ENCODE data around the gene WFIKKN2. TPM values are rescaled to one million over a fixed set of nuclear protein-coding genes. Genes with fewer than 3 reads are reported as not detected.
"Not testable (repeated sequence)": the region's sequence is repeated elsewhere in the genome, so short reads cannot be mapped to it uniquely, and the experiment has no call there.

Gene WFIKKN2
- total RNA-seq, 2 donors from 2014 or later: 0.29 to 0.35 TPM

GRCh38 chr17:50802609-50803571 lies 32.5 kb upstream of the WFIKKN2 start:
- Histone ChIP-seq H3K27me3 (ENCODE audit: control insufficient read depth, insufficient read depth, low read length, poor library complexity, severe bottlenecking) (no peaks in the 10 kb centered on the region), H3K9ac (ENCODE audit: extremely low read depth, low read length, poor library complexity, severe bottlenecking) (no peak overlapping the region), H3K27ac (ENCODE audit: low read depth, low read length) (no peak overlapping the region), H3K4me3 (ENCODE audit: low read length) (no peak overlapping the region), H3K9me3 (ENCODE audit: control insufficient read depth, low read length) (no peaks in the 10 kb centered on the region), H3K36me3 (ENCODE audit: control insufficient read depth, insufficient read depth, low read length) (no peaks in the 10 kb centered on the region), H3K4me1 (ENCODE audit: control insufficient read depth, insufficient read depth, low read length) (peaks cover 5% of the 10 kb centered on the region)
- H3K9me3 Mint-ChIP-seq: no peaks in the 10 kb centered on the region
- H3K27ac Mint-ChIP-seq: no peak overlapping the region
- no peak for TF ChIP-seq CTCF (conservative IDR thresholded peaks at IDR 0.05)
- no peaks in the 10 kb centered on the region for H3K27me3 Mint-ChIP-seq (ENCODE audit: insufficient read depth)
- 93 to 94% methylated on average over 8 to 12 of the region's 12 CpGs for WGBS, 2 experiments (ENCODE audit: insufficient coverage in 1 of 2, insufficient read length in 1 of 2)
- H3K36me3 Mint-ChIP-seq (ENCODE audit: low read depth): no peaks in the 10 kb centered on the region
- no peak for DNase-seq
- peaks cover 12% of the 10 kb centered on the region for H3K4me1 Mint-ChIP-seq
- H3K4me3 Mint-ChIP-seq: no peak overlapping the region

GRCh38 chr17:50803676-50804075 lies 31.7 kb upstream of the WFIKKN2 start:
- H3K4me1 ChIP-seq (ENCODE audit: control insufficient read depth, insufficient read depth, low read length): peaks cover 4% of the 10 kb centered on the region
- no peaks in the 10 kb centered on the region for H3K9me3 ChIP-seq (ENCODE audit: control insufficient read depth, low read length)
- no peaks in the 10 kb centered on the region for H3K27me3 ChIP-seq (ENCODE audit: control insufficient read depth, insufficient read depth, low read length, poor library complexity, severe bottlenecking)
- Mint-ChIP-seq H3K9me3 (no peaks in the 10 kb centered on the region), H3K4me1 (peaks cover 9% of the 10 kb centered on the region), H3K27me3 (ENCODE audit: insufficient read depth) (no peaks in the 10 kb centered on the region), H3K27ac (no peak overlapping the region), H3K36me3 (ENCODE audit: low read depth) (no peaks in the 10 kb centered on the region), H3K4me3 (no peak overlapping the region)
- 88 to 90% methylated on average over 5 to 6 of the region's 6 CpGs for WGBS, 2 experiments (ENCODE audit: insufficient coverage in 1 of 2, insufficient read length in 1 of 2)
- H3K4me3 ChIP-seq (ENCODE audit: low read length): no peak overlapping the region
- H3K9ac ChIP-seq (ENCODE audit: extremely low read depth, low read length, poor library complexity, severe bottlenecking): no peak overlapping the region
- no peak for TF ChIP-seq CTCF (conservative IDR thresholded peaks at IDR 0.05)
- DNase-seq: no peak
- no peaks in the 10 kb centered on the region for H3K36me3 ChIP-seq (ENCODE audit: control insufficient read depth, insufficient read depth, low read length)
- no peak overlapping the region for H3K27ac ChIP-seq (ENCODE audit: low read depth, low read length)

GRCh38 chr17:50804749-50805475 lies 30.5 kb upstream of the WFIKKN2 start:
- not testable (repeated sequence) for H3K27ac ChIP-seq (ENCODE audit: low read depth, low read length); H3K27me3 Mint-ChIP-seq (ENCODE audit: insufficient read depth); H3K27ac Mint-ChIP-seq; H3K36me3 Mint-ChIP-seq (ENCODE audit: low read depth); H3K4me1 ChIP-seq (ENCODE audit: control insufficient read depth, insufficient read depth, low read length); H3K9me3 ChIP-seq (ENCODE audit: control insufficient read depth, low read length); H3K4me3 ChIP-seq (ENCODE audit: low read length); H3K4me1 Mint-ChIP-seq; H3K9ac ChIP-seq (ENCODE audit: extremely low read depth, low read length, poor library complexity, severe bottlenecking); H3K27me3 ChIP-seq (ENCODE audit: control insufficient read depth, insufficient read depth, low read length, poor library complexity, severe bottlenecking); H3K9me3 Mint-ChIP-seq; H3K4me3 Mint-ChIP-seq; DNase-seq; H3K36me3 ChIP-seq (ENCODE audit: control insufficient read depth, insufficient read depth, low read length)
- WGBS, 2 experiments (ENCODE audit: insufficient coverage in 1 of 2, insufficient read length in 1 of 2): 95% methylated on average over 7 to 13 of the region's 13 CpGs
